HEK293 (cell line): ENCODE measurements around the gene RASAL2.

Experiments used
- CTCF ChIA-PET: fragments of 350-600 bp; formaldehyde crosslinking; extraction: SDS; loops from one replicate; lab custom pipeline; 2021; ENCODE audit warnings: antibody characterized with exemption; lab: Yijun Ruan, JAX
- POLR2A ChIA-PET: fragments of 300-600 bp; formaldehyde crosslinking; extraction: SDS; loops from one replicate; lab custom pipeline; 2020; ENCODE audit warnings: antibody characterized with exemption, inconsistent platforms; lab: Yijun Ruan, JAX
- H3K27ac ChIP-seq: fragments of 200-500 bp; sonication (Bioruptor generic); 2 replicates; pipeline ENCODE4 v1.5.1; 2014; ENCODE audit warnings: low read depth, low read length, control low read depth, inconsistent platforms; ENCODE audit errors: extremely low read depth
- H3K36me3 ChIP-seq, 2 experiments: fragments of 200-500 bp in 1 of 2; sonication (Bioruptor generic) in 1 of 2; 1 replicate in 1 of 2; 2 replicates in 1 of 2; pipeline ENCODE4 v1.5.1; 2014 to 2017; ENCODE audit warnings: inconsistent platforms in 2 of 2, low read length in 2 of 2; ENCODE audit not compliant: control insufficient read depth in 2 of 2, insufficient read depth in 1 of 2
- H3K4me1 ChIP-seq: fragments of 200-500 bp; sonication (Bioruptor generic); 2 replicates; pipeline ENCODE4 v1.5.1; 2014; ENCODE audit warnings: mild to moderate bottlenecking, low read length, inconsistent platforms; ENCODE audit not compliant: control insufficient read depth, insufficient read depth
- H3K4me3 ChIP-seq: 2 replicates; pipeline ENCODE4 v1.5.1; 2011; ENCODE audit warnings: low read depth, mild to moderate bottlenecking, control low read depth, low read length, moderate library complexity
- H3K9me3 ChIP-seq: fragments of 200-500 bp; sonication (Bioruptor generic); 2 replicates; pipeline ENCODE4 v1.5.1; 2014; ENCODE audit warnings: low read depth, low read length, inconsistent platforms; ENCODE audit not compliant: control insufficient read depth, insufficient read depth
- ATF2 ChIP-seq: fragments of 450-650 bp; formaldehyde crosslinking; IDR thresholded peaks from 2 replicates; pipeline ENCODE4 v1.5.1; 2016; ENCODE audit warnings: missing biosample characterization, missing genetic modification characterization, low read depth
- BCL11A ChIP-seq: fragments of 450-650 bp; formaldehyde crosslinking; IDR thresholded peaks from 2 replicates; pipeline ENCODE4 v1.5.1; 2016; ENCODE audit warnings: low read depth, missing biosample characterization, missing genetic modification characterization
- GLIS1 ChIP-seq: fragments of 450-650 bp; formaldehyde crosslinking; IDR thresholded peaks from 2 replicates; pipeline ENCODE4 v1.5.1; 2016; ENCODE audit warnings: missing biosample characterization, missing genetic modification characterization
- HOXD13 ChIP-seq: sonication (generic); formaldehyde crosslinking; IDR thresholded peaks from 2 replicates; pipeline ENCODE4 v1.8.0; 2022; ENCODE audit warnings: missing genetic modification reagents, borderline replicate concordance
- OVOL3 ChIP-seq: fragments of 450-650 bp; formaldehyde crosslinking; IDR thresholded peaks from 2 replicates; pipeline ENCODE4 v1.5.1; 2016; ENCODE audit warnings: missing biosample characterization, missing genetic modification characterization
- PATZ1 ChIP-seq: fragments of 450-650 bp; formaldehyde crosslinking; IDR thresholded peaks from 2 replicates; pipeline ENCODE4 v1.5.1; 2016; ENCODE audit warnings: missing biosample characterization, missing genetic modification characterization
- YY1 ChIP-seq: fragments of 450-650 bp; formaldehyde crosslinking; IDR thresholded peaks from 2 replicates; pipeline ENCODE4 v1.5.1; 2018; ENCODE audit warnings: missing biosample characterization, missing genetic modification characterization
- ZBTB7A ChIP-seq: fragments of 450-650 bp; formaldehyde crosslinking; IDR thresholded peaks from 2 replicates; pipeline ENCODE4 v1.5.1; 2016; ENCODE audit warnings: low read depth, missing biosample characterization, missing genetic modification characterization
- ZFP41 ChIP-seq: fragments of 450-650 bp; formaldehyde crosslinking; IDR thresholded peaks from 2 replicates; pipeline ENCODE4 v1.5.1; 2016; ENCODE audit warnings: missing biosample characterization, missing genetic modification characterization, borderline replicate concordance
- ZFP69B ChIP-seq: fragments of 450-650 bp; formaldehyde crosslinking; IDR thresholded peaks from 2 replicates; pipeline ENCODE4 v1.5.1; 2016; ENCODE audit warnings: missing biosample characterization, missing genetic modification characterization
- ZNF10 ChIP-seq: fragments of 450-650 bp; formaldehyde crosslinking; IDR thresholded peaks from 2 replicates; pipeline ENCODE4 v1.5.1; 2017; ENCODE audit warnings: missing biosample characterization, missing genetic modification characterization
- ZNF140 ChIP-seq: fragments of 450-650 bp; formaldehyde crosslinking; IDR thresholded peaks from 2 replicates; pipeline ENCODE4 v1.5.1; 2016; ENCODE audit warnings: missing biosample characterization, missing genetic modification characterization
- ZNF280C ChIP-seq: fragments of 450-650 bp; formaldehyde crosslinking; IDR thresholded peaks from 2 replicates; pipeline ENCODE4 v1.5.1; 2016; ENCODE audit warnings: missing biosample characterization, missing genetic modification characterization
- ZNF394 ChIP-seq: fragments of 450-650 bp; formaldehyde crosslinking; IDR thresholded peaks from 2 replicates; pipeline ENCODE4 v1.5.1; 2016; ENCODE audit warnings: missing biosample characterization, missing genetic modification characterization, mild to moderate bottlenecking, moderate library complexity, borderline replicate concordance
- ZNF416 ChIP-seq: fragments of 450-650 bp; formaldehyde crosslinking; IDR thresholded peaks from 2 replicates; pipeline ENCODE4 v1.5.1; 2016; ENCODE audit warnings: missing biosample characterization, missing genetic modification characterization
- ZNF514 ChIP-seq: fragments of 450-650 bp; formaldehyde crosslinking; IDR thresholded peaks from 2 replicates; pipeline ENCODE4 v1.5.1; 2016; ENCODE audit warnings: missing biosample characterization, missing genetic modification characterization
- ZNF549 ChIP-seq: fragments of 450-650 bp; IDR thresholded peaks from 2 replicates; pipeline ENCODE4 v1.5.1; 2018; ENCODE audit warnings: missing biosample characterization, missing genetic modification characterization, mild to moderate bottlenecking, inconsistent platforms, moderate library complexity
- ZNF664 ChIP-seq: fragments of 450-650 bp; formaldehyde crosslinking; IDR thresholded peaks from 2 replicates; pipeline ENCODE4 v1.5.1; 2016; ENCODE audit warnings: missing biosample characterization, missing genetic modification characterization
- ZNF704 ChIP-seq: fragments of 450-650 bp; formaldehyde crosslinking; IDR thresholded peaks from 2 replicates; pipeline ENCODE4 v1.5.1; 2016; ENCODE audit warnings: missing biosample characterization, missing genetic modification characterization
- ZNF785 ChIP-seq: fragments of 450-650 bp; formaldehyde crosslinking; IDR thresholded peaks from 2 replicates; pipeline ENCODE4 v1.5.1; 2016; ENCODE audit warnings: missing biosample characterization, missing genetic modification characterization
- ZSCAN23 ChIP-seq: fragments of 450-650 bp; formaldehyde crosslinking; IDR thresholded peaks from 2 replicates; pipeline ENCODE4 v1.5.1; 2016; ENCODE audit warnings: missing biosample characterization, missing genetic modification characterization
- TF ChIP-seq, protein P1 (sequence below): fragments of 450-650 bp; formaldehyde crosslinking; IDR thresholded peaks from 2 replicates; pipeline ENCODE4 v1.5.1; 2017; ENCODE audit warnings: missing biosample characterization, missing genetic modification characterization

RASAL2 gene

DNA sequence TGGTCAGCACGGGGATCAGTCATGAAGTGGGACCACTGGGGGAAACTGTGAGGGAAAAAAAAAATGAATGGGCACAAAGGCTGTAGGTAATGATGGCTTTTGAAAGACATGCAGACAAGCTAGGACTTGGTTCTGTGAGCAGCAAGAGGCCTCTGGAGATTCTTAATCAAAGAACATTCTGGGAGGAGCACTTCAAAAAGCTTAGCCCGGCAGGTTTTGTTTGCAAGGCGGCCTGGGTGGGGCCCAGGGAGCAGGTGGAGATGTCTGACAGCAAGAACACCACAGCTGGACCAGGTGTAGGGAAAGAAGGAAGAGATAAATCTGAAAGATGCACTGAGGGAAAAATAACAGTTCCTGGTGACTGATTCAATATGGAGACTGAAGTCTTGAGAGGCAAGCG is 425.0 kb downstream of the RASAL2 start:
- POLR2A ChIA-PET, result no interaction called here
- TF ChIP-seq ZNF10 (tag by site-specific recombination) (no peak), BCL11A (tag by site-specific recombination) (no peak), ZFP69B (tag by site-specific recombination) (no peak), YY1 (tag by site-specific recombination) (no peak), ZFP41 (tag by site-specific recombination) (no peak), OVOL3 (tag by site-specific recombination) (no peak), ZNF416 (no peak), PATZ1 (tag by site-specific recombination) (no peak), ZNF549 (tag by site-specific recombination) (no peak)
- CTCF ChIA-PET, result interaction anchor here (0.7 to 4.6 kb wide), 2 partner anchors 13 to 17 kb away, joined by 4 to 30 read pairs; no protein-coding TSS in a partner anchor
- H3K36me3 ChIP-seq, result no peaks in the 10 kb centered on the region
- H3K4me1 ChIP-seq, result no peaks in the 10 kb centered on the region
- H3K9me3 ChIP-seq, result no peaks in the 10 kb centered on the region
- H3K4me3 ChIP-seq, result no peak overlapping the region
- H3K27ac ChIP-seq, result no peak overlapping the region

DNA sequence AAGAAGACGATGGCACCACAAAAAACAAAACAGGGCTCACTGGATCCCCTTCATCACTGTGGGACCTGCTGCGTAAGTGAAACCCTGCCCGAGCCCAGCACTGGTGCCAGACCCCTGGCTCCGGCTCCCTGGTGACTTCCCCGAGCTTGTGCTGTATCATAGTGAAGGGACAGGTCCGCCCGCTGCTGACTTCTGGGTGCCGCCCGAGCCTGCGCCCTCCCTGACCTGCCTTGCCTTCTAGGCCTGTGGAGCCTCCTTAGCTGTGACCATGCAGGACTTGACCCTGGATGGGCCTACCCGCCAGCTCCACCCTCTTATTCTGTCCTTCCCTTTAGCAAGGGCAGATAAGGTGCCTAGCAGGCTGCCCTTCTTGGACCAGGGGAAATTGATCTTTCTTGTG is 426.9 kb downstream of the RASAL2 start:
- H3K4me1 ChIP-seq, result no peaks in the 10 kb centered on the region
- no peak overlapping the region for H3K4me3 ChIP-seq
- no peak for TF ChIP-seq GLIS1
- TF ChIP-seq ZNF140 (tag by site-specific recombination), result no peak
- TF ChIP-seq, protein P1, sequence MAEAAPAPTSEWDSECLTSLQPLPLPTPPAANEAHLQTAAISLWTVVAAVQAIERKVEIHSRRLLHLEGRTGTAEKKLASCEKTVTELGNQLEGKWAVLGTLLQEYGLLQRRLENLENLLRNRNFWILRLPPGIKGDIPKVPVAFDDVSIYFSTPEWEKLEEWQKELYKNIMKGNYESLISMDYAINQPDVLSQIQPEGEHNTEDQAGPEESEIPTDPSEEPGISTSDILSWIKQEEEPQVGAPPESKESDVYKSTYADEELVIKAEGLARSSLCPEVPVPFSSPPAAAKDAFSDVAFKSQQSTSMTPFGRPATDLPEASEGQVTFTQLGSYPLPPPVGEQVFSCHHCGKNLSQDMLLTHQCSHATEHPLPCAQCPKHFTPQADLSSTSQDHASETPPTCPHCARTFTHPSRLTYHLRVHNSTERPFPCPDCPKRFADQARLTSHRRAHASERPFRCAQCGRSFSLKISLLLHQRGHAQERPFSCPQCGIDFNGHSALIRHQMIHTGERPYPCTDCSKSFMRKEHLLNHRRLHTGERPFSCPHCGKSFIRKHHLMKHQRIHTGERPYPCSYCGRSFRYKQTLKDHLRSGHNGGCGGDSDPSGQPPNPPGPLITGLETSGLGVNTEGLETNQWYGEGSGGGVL (tag by site-specific recombination), result no peak
- no peak for TF ChIP-seq ZNF664 (tag by site-specific recombination)
- TF ChIP-seq ATF2, result no peak
- no peak for TF ChIP-seq ZNF394 (tag by site-specific recombination)
- no peak overlapping the region for H3K27ac ChIP-seq
- ChIA-PET POLR2A (no interaction called here), CTCF (no interaction called here)
- no peaks in the 10 kb centered on the region for H3K9me3 ChIP-seq
- H3K36me3 ChIP-seq, result no peaks in the 10 kb centered on the region

DNA sequence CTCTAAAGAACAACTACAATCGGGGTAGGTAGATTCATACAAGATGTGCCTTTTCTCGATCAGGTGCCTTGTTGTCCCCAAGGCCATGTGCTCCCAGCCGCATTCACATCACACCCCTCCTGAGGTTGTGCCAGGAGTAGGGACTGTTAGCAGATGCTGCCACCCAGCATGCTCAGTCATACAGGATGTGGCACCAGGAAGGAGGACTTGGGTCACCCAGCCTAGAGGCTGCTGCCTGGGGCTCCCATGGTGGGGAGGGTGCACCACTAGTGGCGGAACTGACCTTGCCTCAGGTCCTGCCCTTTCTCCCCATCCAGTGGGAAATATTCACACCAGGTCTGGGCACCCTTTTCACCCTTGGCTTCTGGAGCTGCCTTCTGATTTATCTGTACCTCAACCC is 427.3 kb downstream of the RASAL2 start:
- no peaks in the 10 kb centered on the region for H3K36me3 ChIP-seq
- no peak overlapping the region for H3K27ac ChIP-seq
- CTCF ChIA-PET, result interaction anchor here (0.6 kb wide), 1 partner anchor 21 kb away, joined by 5 read pairs; no protein-coding TSS in a partner anchor
- no peaks in the 10 kb centered on the region for H3K9me3 ChIP-seq
- POLR2A ChIA-PET, result no interaction called here
- H3K4me1 ChIP-seq, result no peaks in the 10 kb centered on the region
- H3K4me3 ChIP-seq, result no peak overlapping the region
- TF ChIP-seq ZBTB7A (no peak), HOXD13 (CRISPR knock-in tag) (no peak), ZSCAN23 (tag by site-specific recombination) (no peak), ZNF280C (tag by site-specific recombination) (no peak), ZNF704 (no peak), ZNF785 (tag by site-specific recombination) (no peak), ZNF514 (tag by site-specific recombination) (no peak)
